Neural cell (in vitro differentiated cells): ENCODE measurements around the gene BMPR1A. TPM values are rescaled to one million over a fixed set of nuclear protein-coding genes. Genes with fewer than 3 reads are reported as not detected.

Source experiments
- H2AFZ ChIP-seq: fragments of 200-600, 300-800 bp; sonication (generic), shearing (Covaris generic); 2 replicates; pipeline ENCODE4 v1.6.0; 2014; ENCODE audit warnings: low read depth, mild to moderate bottlenecking, antibody characterized with exemption, low read length, moderate library complexity
- H3F3A ChIP-seq: fragments of 200-600 bp; shearing (Covaris generic); 2 replicates; pipeline ENCODE4 v1.6.1; 2016; ENCODE audit warnings: mild to moderate bottlenecking, moderate library complexity, mixed read lengths, antibody characterized with exemption, low read length; ENCODE audit not compliant: insufficient read depth, poor library complexity, severe bottlenecking
- H3K27ac ChIP-seq: fragments of 200-600, 300-800 bp; sonication (generic), shearing (Covaris generic); 2 replicates; pipeline ENCODE4 v1.5.1; 2014; ENCODE audit warnings: mild to moderate bottlenecking, low read length, moderate library complexity
- H3K27me3 ChIP-seq: fragments of 300-800, 200-600 bp; sonication (generic), shearing (Covaris generic); 2 replicates; pipeline ENCODE4 v1.6.0; 2014; ENCODE audit warnings: mild to moderate bottlenecking, low read depth, low read length, moderate library complexity; ENCODE audit not compliant: insufficient read depth
- H3K36me3 ChIP-seq: fragments of 300-800, 200-600 bp; sonication (generic), shearing (Covaris generic); 2 replicates; pipeline ENCODE4 v1.5.1; 2014; ENCODE audit warnings: mild to moderate bottlenecking, antibody characterized with exemption, low read length, moderate library complexity; ENCODE audit not compliant: insufficient read depth
- H3K4me2 ChIP-seq: fragments of 300-800, 200-600 bp; sonication (generic), shearing (Covaris generic); 2 replicates; pipeline ENCODE4 v1.6.0; 2014; ENCODE audit warnings: mild to moderate bottlenecking, low read length
- H3K4me3 ChIP-seq: fragments of 300-800, 200-600 bp; sonication (generic), shearing (Covaris generic); 2 replicates; pipeline ENCODE4 v1.5.1; 2014; ENCODE audit warnings: mild to moderate bottlenecking, low read length, moderate library complexity
- H3K79me2 ChIP-seq: fragments of 200-600 bp; shearing (Covaris generic); replicated peaks from 2 replicates; pipeline ENCODE4 v1.6.0; 2014; ENCODE audit warnings: mild to moderate bottlenecking, low read length, moderate library complexity; ENCODE audit not compliant: insufficient read depth
- H3K9ac ChIP-seq: fragments of 300-800, 200-600 bp; sonication (generic), shearing (Covaris generic); 2 replicates; pipeline ENCODE4 v1.6.1; 2016; ENCODE audit warnings: mild to moderate bottlenecking, low read length, mixed read lengths
- H3K9me2 ChIP-seq: fragments of 200-600 bp; shearing (Covaris generic); 2 replicates; pipeline ENCODE4 v1.6.1; 2016; ENCODE audit warnings: mild to moderate bottlenecking, low read length, mixed read lengths; ENCODE audit not compliant: insufficient read depth
- H3K9me3 ChIP-seq: fragments of 200-600, 300-800 bp; sonication (generic), shearing (Covaris generic); 2 replicates; pipeline ENCODE4 v1.6.1; 2016; ENCODE audit warnings: mild to moderate bottlenecking, mixed run types, low read length, moderate library complexity, mixed read lengths
- H4K20me1 ChIP-seq: fragments of 200-600 bp; shearing (Covaris generic); 2 replicates; pipeline ENCODE4 v1.6.1; 2016; ENCODE audit warnings: mild to moderate bottlenecking, mixed run types; ENCODE audit not compliant: insufficient read depth
- EP300 ChIP-seq: fragments of 450-650 bp; conservative IDR thresholded peaks from 2 replicates; pipeline ENCODE4 v1.6.1; 2014; ENCODE audit warnings: antibody characterized with exemption, mild to moderate bottlenecking, moderate library complexity; ENCODE audit not compliant: poor library complexity, severe bottlenecking
- EZH2 ChIP-seq: fragments of 200-600, 300-800 bp; shearing (Covaris generic), sonication (generic); IDR thresholded peaks from 2 replicates; pipeline ENCODE4 v1.6.1; 2014; ENCODE audit warnings: antibody characterized with exemption, low read length, borderline replicate concordance, mild to moderate bottlenecking; ENCODE audit not compliant: insufficient read depth, poor library complexity, severe bottlenecking
- MXI1 ChIP-seq: fragments of 450-650 bp; conservative IDR thresholded peaks from 2 replicates; pipeline ENCODE4 v1.6.1; 2014; ENCODE audit warnings: antibody characterized with exemption, mild to moderate bottlenecking; ENCODE audit not compliant: poor library complexity, severe bottlenecking
- POLR2AphosphoS5 ChIP-seq: IDR thresholded peaks from 2 replicates; pipeline ENCODE4 v1.6.1; 2012
- RAD21 ChIP-seq: fragments of 450-650 bp; conservative IDR thresholded peaks from 2 replicates; pipeline ENCODE4 v1.6.1; 2014; ENCODE audit warnings: antibody characterized with exemption, mild to moderate bottlenecking, moderate library complexity
- REST ChIP-seq: IDR thresholded peaks from 2 replicates; pipeline ENCODE4 v1.6.1; 2012; ENCODE audit warnings: borderline replicate concordance
- SMC3 ChIP-seq: fragments of 450-650 bp; conservative IDR thresholded peaks from 2 replicates; pipeline ENCODE4 v1.6.1; 2014; ENCODE audit warnings: antibody characterized with exemption, mild to moderate bottlenecking, moderate library complexity; ENCODE audit not compliant: poor library complexity
- TAF1 ChIP-seq: IDR thresholded peaks from 2 replicates; pipeline ENCODE4 v1.6.1; 2012; ENCODE audit warnings: low read depth
- polyA plus RNA-seq: library from polyadenylated mRNA; depleted of rRNA; stranded (reverse); fragments of >200 nt; gene quantifications from 2 replicates; pipeline ENCODE4 v1.2.3, GENCODE V29; 2014
- TF ChIP-seq, protein P1 (sequence below): fragments of 450-650 bp; IDR thresholded peaks from 2 replicates; pipeline ENCODE4 v1.5.1; 2014; ENCODE audit warnings: antibody characterized with exemption, mild to moderate bottlenecking, moderate library complexity; ENCODE audit not compliant: poor library complexity, severe bottlenecking

BMPR1A gene
- polyA plus RNA-seq, 1 donor from 2014 or later, result 29.9 TPM

DNA sequence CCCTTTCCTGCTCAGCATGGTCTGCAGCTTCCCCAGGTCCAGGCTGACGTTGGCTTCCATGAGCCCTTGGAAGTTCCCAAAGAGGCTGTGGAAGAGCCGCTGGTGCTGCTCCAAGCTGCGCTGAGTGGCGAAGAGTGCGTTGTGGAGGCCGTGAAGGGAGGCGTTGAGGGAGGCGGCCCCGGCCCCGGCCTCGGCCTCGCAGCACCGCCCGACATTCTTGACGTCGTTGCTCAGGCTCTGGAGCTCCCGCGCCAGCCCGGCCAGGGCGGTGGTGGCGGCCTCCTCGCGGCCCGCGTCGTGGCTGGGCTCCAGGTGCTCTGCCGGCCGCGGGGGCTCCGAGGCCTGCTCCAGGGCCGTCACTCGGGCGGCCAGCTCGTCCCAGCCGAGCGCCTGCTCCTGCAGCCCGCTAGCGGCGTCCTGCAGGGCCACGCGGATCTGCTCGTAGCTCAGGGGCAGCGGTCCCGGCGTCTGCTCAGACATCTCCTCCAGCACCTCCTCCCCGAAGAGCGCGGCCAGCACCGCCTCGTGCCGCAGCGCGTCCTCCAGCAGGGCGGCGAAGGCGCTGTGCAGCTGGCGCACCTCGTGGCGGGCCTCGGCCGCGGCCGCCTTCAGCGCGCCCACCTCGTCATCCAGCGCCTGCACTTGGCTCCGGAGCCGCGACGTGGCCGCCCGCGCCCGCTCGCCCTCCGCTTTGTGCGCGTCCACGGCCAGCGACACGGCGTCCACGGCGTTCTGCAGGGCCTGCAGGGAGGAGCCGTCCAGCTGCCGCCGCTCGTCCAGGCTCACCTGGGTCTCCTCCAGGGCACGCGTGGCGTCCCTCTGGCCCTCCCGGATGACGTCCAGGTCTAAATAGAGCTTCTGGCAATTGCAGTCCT lies 186.3 kb downstream of the BMPR1A start:
- Histone ChIP-seq H3K36me3 (no peaks in the 10 kb centered on the region), H3K9ac (no peak overlapping the region), H2AFZ (no peak overlapping the region), H3K4me3 (no peak overlapping the region), H3K9me2 (no peaks in the 10 kb centered on the region), H3K79me2 (no peaks in the 10 kb centered on the region), H3K9me3 (no peaks in the 10 kb centered on the region), H3K27me3 (no peaks in the 10 kb centered on the region), H3K4me2 (no peak overlapping the region), H3F3A (no peaks in the 10 kb centered on the region), H4K20me1 (no peaks in the 10 kb centered on the region), H3K27ac (no peak overlapping the region)
- TF ChIP-seq EP300, result no peak
- TF ChIP-seq SMC3, result no peak
- no peak for TF ChIP-seq REST
- no peak for TF ChIP-seq TAF1
- no peak for TF ChIP-seq MXI1
- TF ChIP-seq, protein P1, sequence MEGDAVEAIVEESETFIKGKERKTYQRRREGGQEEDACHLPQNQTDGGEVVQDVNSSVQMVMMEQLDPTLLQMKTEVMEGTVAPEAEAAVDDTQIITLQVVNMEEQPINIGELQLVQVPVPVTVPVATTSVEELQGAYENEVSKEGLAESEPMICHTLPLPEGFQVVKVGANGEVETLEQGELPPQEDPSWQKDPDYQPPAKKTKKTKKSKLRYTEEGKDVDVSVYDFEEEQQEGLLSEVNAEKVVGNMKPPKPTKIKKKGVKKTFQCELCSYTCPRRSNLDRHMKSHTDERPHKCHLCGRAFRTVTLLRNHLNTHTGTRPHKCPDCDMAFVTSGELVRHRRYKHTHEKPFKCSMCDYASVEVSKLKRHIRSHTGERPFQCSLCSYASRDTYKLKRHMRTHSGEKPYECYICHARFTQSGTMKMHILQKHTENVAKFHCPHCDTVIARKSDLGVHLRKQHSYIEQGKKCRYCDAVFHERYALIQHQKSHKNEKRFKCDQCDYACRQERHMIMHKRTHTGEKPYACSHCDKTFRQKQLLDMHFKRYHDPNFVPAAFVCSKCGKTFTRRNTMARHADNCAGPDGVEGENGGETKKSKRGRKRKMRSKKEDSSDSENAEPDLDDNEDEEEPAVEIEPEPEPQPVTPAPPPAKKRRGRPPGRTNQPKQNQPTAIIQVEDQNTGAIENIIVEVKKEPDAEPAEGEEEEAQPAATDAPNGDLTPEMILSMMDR, result no peak
- TF ChIP-seq RAD21, result no peak
- no peak for TF ChIP-seq POLR2AphosphoS5
- TF ChIP-seq EZH2, result no peak

DNA sequence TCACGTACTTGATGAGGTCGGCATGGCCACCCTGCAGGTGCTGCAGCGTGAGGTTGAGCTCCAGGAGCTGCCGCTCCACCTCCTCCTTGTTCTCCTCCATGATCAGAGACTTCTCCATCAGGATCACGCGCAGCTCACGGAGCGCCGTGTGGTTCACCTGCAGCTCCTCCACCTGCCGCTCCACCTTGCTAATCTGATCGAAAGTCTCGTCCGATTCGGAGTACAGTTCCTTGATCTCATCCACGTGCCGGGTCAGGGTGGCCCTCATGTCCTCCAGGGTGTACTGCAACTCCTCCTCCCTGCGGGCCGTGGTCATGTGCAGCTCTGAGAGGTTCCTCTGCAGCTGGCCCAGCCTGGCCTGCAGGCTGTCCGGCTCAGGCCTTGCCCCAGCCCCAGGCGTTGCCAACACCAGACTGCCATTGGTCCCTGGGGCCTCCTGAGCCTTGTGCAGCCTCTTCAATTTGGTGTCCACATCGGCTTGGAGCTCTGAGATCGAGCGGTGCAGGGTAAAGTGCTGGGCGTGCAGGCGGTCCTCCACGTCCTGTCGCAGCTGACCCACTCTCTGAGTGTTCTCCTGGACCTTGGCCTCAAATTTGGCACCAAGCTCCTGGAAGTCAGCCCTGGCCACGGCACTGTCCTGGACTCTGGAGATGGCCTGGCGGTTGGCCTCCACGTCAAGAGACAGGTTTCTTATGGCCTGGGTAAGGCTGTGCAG lies 187.1 kb downstream of the BMPR1A start:
- no peak overlapping the region for H3K4me2 ChIP-seq
- TF ChIP-seq MXI1 (no peak), POLR2AphosphoS5 (no peak), EP300 (no peak), RAD21 (no peak), REST (no peak), SMC3 (no peak), TAF1 (no peak), EZH2 (no peak)
- TF ChIP-seq, protein P1, result no peak
- H3K79me2 ChIP-seq, result no peaks in the 10 kb centered on the region
- no peaks in the 10 kb centered on the region for H4K20me1 ChIP-seq
- H3K4me3 ChIP-seq, result no peak overlapping the region
- H3K27ac ChIP-seq, result no peak overlapping the region
- H3K9me2 ChIP-seq, result no peaks in the 10 kb centered on the region
- H2AFZ ChIP-seq, result no peak overlapping the region
- no peaks in the 10 kb centered on the region for H3K36me3 ChIP-seq
- H3K9me3 ChIP-seq, result no peaks in the 10 kb centered on the region
- H3K9ac ChIP-seq, result no peak overlapping the region
- no peaks in the 10 kb centered on the region for H3K27me3 ChIP-seq
- H3F3A ChIP-seq, result no peaks in the 10 kb centered on the region
